Measurements from ENCODE around the gene CTNND2.

CTNND2 gene

DNA sequence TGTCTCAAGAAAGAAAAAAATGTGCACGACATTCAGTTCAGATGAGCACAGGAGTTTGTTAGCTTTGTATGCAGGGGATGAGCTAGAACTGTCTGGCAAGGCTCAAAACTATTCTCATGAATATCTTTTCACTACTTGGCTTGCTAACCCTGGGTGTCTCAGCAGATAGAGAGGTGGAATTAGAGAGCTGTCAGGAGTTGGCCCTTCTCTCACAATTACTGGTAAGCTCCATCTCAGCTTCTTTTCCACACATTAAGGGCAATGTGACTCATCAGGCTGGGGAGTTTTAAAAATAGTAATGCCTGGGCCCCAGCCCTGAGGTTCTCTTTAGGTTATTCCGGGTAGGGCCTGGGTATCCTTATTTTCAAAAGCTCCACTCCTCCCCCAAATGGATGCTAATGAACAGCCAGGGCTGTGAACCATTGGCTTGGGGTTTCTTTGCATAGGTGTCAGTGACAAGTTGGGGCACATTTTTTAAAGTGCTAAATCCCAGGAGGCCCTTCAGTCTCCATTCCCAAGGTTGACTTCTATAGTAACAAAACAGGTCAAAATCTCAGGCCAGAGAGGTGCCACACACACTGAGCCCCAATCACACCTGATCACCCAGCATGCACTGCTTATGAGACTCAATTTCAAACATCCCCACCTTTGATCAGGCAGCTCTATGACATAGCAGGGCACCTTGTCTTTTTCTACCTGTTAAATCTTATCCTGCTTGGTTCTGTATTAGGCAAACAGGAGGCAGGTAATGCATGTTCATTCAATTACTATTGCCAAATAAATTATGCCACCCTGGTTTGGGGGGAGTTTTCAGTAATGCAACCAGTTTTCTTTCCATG is 903.5 kb downstream of the CTNND2 start:
- H2BK5ac ChIP-seq (ENCODE audit: low read depth, low read length, poor library complexity) = no peak overlapping the region
- no peak overlapping the region for H3K4me2 ChIP-seq (ENCODE audit: low read length)
- no peak overlapping the region for H3K23ac ChIP-seq (ENCODE audit: low read length)
- no peaks in the 10 kb centered on the region for H3K79me1 ChIP-seq (ENCODE audit: low read length)
- H2AK5ac ChIP-seq (ENCODE audit: low read length) = no peak overlapping the region
- H3K9ac ChIP-seq (ENCODE audit: low read length) = no peak overlapping the region
- H3K4me3 ChIP-seq (ENCODE audit: low read depth, low read length) = no peak overlapping the region
- H2BK12ac ChIP-seq (ENCODE audit: low read length) = no peak overlapping the region
- no peak for DNase-seq
- no peak overlapping the region for H4K8ac ChIP-seq (ENCODE audit: low read depth, low read length)
- no peak overlapping the region for H3K4ac ChIP-seq (ENCODE audit: low read depth, low read length)
- no peak overlapping the region for H2BK120ac ChIP-seq (ENCODE audit: insufficient read depth, low read length, poor library complexity)
- H3K27me3 ChIP-seq (ENCODE audit: insufficient read depth, low read length) = no peaks in the 10 kb centered on the region
- no peak overlapping the region for H4K91ac ChIP-seq (ENCODE audit: low read depth, low read length)
- H3K14ac ChIP-seq (ENCODE audit: low read length) = no peak overlapping the region
- no peak overlapping the region for H4K12ac ChIP-seq (ENCODE audit: low read depth, low read length)
- H3K36me3 ChIP-seq (ENCODE audit: control insufficient read depth in 1 of 2, insufficient read depth in 2 of 2, low read length in 2 of 2) = no peaks in the 10 kb centered on the region
- no CpG with 5 or more reads among the region's 2 CpGs for WGBS (ENCODE audit: extremely low coverage, insufficient coverage, insufficient read length)
- H3K9me3 ChIP-seq (ENCODE audit: insufficient read depth, low read depth, low read length) = no peaks in the 10 kb centered on the region
- H3K18ac ChIP-seq (ENCODE audit: low read length) = no peak overlapping the region
- no peaks in the 10 kb centered on the region for H3K79me2 ChIP-seq (ENCODE audit: control insufficient read depth, insufficient read depth, low read length, poor library complexity)
- no peak overlapping the region for H3K27ac ChIP-seq (ENCODE audit: low read depth, low read length)
- no peaks in the 10 kb centered on the region for H3K4me1 ChIP-seq (ENCODE audit: control insufficient read depth in 1 of 2, insufficient read depth in 2 of 2, low read length in 2 of 2)
- no peak overlapping the region for H2AFZ ChIP-seq (ENCODE audit: insufficient read depth, low read length, poor library complexity)

DNA sequence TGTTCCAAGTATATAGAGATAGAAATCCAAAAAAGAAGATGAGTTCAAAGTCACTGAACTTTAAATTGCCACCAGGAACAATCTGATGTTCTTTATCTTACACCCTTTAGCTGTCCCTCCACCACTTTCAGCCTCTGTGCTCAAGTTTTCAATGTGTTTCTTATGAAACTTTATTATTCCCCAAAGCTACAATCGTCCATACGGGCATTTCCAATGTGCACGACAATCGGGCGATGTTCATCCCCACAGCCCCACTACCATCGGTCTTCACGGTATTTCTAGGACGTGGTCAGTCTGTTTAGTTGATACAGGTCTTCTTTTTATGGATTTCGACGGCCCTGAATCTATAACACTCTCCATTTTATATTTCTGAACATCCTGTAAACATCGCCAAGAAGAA is 904.5 kb downstream of the CTNND2 start:
- H2BK5ac ChIP-seq (ENCODE audit: low read depth, low read length, poor library complexity) = no peak overlapping the region
- H2BK12ac ChIP-seq (ENCODE audit: low read length) = no peak overlapping the region
- H3K4me3 ChIP-seq (ENCODE audit: low read depth, low read length) = no peak overlapping the region
- H3K4me2 ChIP-seq (ENCODE audit: low read length) = no peak overlapping the region
- no peak overlapping the region for H4K8ac ChIP-seq (ENCODE audit: low read depth, low read length)
- no peak overlapping the region for H4K12ac ChIP-seq (ENCODE audit: low read depth, low read length)
- no peaks in the 10 kb centered on the region for H3K27me3 ChIP-seq (ENCODE audit: insufficient read depth, low read length)
- H3K23ac ChIP-seq (ENCODE audit: low read length) = no peak overlapping the region
- no peak overlapping the region for H2AFZ ChIP-seq (ENCODE audit: insufficient read depth, low read length, poor library complexity)
- no peak overlapping the region for H3K18ac ChIP-seq (ENCODE audit: low read length)
- H2AK5ac ChIP-seq (ENCODE audit: low read length) = no peak overlapping the region
- no peak overlapping the region for H4K91ac ChIP-seq (ENCODE audit: low read depth, low read length)
- no CpG with 5 or more reads among the region's 11 CpGs for WGBS (ENCODE audit: extremely low coverage, insufficient coverage, insufficient read length)
- H3K14ac ChIP-seq (ENCODE audit: low read length) = no peak overlapping the region
- DNase-seq = no peak
- no peak overlapping the region for H3K9ac ChIP-seq (ENCODE audit: low read length)
- no peak overlapping the region for H3K4ac ChIP-seq (ENCODE audit: low read depth, low read length)
- no peaks in the 10 kb centered on the region for H3K4me1 ChIP-seq (ENCODE audit: control insufficient read depth in 1 of 2, insufficient read depth in 2 of 2, low read length in 2 of 2)
- no peak overlapping the region for H3K27ac ChIP-seq (ENCODE audit: low read depth, low read length)
- no peak overlapping the region for H2BK120ac ChIP-seq (ENCODE audit: insufficient read depth, low read length, poor library complexity)
- H3K79me1 ChIP-seq (ENCODE audit: low read length) = no peaks in the 10 kb centered on the region
- H3K36me3 ChIP-seq (ENCODE audit: control insufficient read depth in 1 of 2, insufficient read depth in 2 of 2, low read length in 2 of 2) = no peaks in the 10 kb centered on the region
- no peaks in the 10 kb centered on the region for H3K79me2 ChIP-seq (ENCODE audit: control insufficient read depth, insufficient read depth, low read length, poor library complexity)
- H3K9me3 ChIP-seq (ENCODE audit: insufficient read depth, low read depth, low read length) = no peaks in the 10 kb centered on the region

DNA sequence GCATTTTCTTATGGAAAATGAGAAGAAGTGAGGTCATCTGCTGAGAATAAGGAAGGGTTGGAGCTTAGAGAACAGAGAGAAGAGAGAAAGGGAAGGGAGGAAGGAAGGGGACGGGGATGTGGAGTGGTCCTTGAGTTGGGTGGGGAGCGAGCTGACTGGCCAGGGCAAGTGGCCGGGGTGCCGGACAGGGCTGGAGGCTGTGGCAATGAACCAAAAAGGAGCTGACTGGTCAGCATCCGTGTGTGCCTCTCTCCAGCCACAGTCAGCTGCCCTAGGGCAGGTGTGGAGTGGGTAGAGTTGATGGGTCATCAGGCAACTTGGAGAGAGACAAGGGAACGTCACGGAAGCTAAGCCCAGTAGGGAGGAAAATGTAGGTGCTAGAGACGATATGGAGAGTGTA is 908.4 kb downstream of the CTNND2 start:
- Histone ChIP-seq H4K8ac (ENCODE audit: low read depth, low read length) (no peak overlapping the region), H4K91ac (ENCODE audit: low read depth, low read length) (no peak overlapping the region), H3K79me2 (ENCODE audit: control insufficient read depth, insufficient read depth, low read length, poor library complexity) (no peaks in the 10 kb centered on the region), H3K36me3 (ENCODE audit: control insufficient read depth in 1 of 2, insufficient read depth in 2 of 2, low read length in 2 of 2) (no peaks in the 10 kb centered on the region), H2BK120ac (ENCODE audit: insufficient read depth, low read length, poor library complexity) (no peak overlapping the region), H2BK12ac (ENCODE audit: low read length) (no peak overlapping the region), H3K79me1 (ENCODE audit: low read length) (no peaks in the 10 kb centered on the region), H3K4ac (ENCODE audit: low read depth, low read length) (no peak overlapping the region), H3K9ac (ENCODE audit: low read length) (no peak overlapping the region), H3K23ac (ENCODE audit: low read length) (no peak overlapping the region), H2AFZ (ENCODE audit: insufficient read depth, low read length, poor library complexity) (no peak overlapping the region), H4K12ac (ENCODE audit: low read depth, low read length) (no peak overlapping the region), H3K18ac (ENCODE audit: low read length) (no peak overlapping the region), H3K4me2 (ENCODE audit: low read length) (no peak overlapping the region), H3K27me3 (ENCODE audit: insufficient read depth, low read length) (no peaks in the 10 kb centered on the region), H3K27ac (ENCODE audit: low read depth, low read length) (no peak overlapping the region), H3K9me3 (ENCODE audit: insufficient read depth, low read depth, low read length) (no peaks in the 10 kb centered on the region), H3K14ac (ENCODE audit: low read length) (no peak overlapping the region), H3K4me3 (ENCODE audit: low read depth, low read length) (no peak overlapping the region), H2BK5ac (ENCODE audit: low read depth, low read length, poor library complexity) (no peak overlapping the region), H3K4me1 (ENCODE audit: control insufficient read depth in 1 of 2, insufficient read depth in 2 of 2, low read length in 2 of 2) (no peaks in the 10 kb centered on the region), H2AK5ac (ENCODE audit: low read length) (no peak overlapping the region)
- 100% methylated on average over 1 of the region's 8 CpGs for WGBS (ENCODE audit: extremely low coverage, insufficient coverage, insufficient read length)
- DNase-seq = no peak

DNA sequence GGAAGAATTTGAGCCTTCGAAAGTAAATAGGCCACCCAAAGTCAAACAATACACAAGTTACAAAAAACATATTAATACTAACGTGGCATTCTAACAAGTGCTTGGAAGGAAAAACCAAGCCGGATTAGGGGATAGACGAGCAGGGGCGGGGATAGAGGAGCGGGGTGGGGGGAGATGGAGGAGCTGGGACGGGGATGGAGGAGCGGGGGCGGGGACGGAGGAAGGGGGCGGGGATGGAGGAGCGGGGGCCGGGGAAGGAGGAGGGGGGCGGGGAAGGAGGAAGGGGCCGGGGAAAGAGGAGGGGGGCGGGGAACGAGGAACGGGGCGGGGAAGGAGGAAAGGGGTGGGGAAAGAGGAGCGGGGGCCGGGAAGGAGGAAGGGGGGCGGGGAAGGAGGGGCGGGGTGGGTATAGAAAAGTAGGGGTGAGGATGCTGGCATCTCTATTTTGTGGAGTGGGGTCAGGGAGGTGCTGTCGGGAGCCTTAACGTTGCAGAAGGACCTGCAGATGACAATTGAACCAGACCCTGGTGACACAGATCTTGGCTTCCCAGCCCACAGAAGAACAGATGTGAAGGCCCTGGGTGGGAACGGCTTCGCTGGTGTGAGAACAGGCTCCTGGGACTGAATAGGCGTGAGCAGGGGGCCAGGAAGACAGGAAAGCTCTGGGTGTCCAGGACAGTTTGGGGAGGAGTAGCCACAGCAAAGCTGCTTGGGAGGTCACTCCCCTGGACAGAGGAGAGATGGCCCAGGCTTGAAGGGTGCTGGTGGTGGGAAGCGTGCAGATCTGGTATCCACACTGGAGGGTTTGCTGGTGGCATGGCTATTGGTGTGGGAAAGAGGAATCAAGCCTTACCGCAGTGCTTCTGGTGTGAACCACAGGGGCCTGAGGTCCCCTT is 909.9 kb downstream of the CTNND2 start:
- no peak for DNase-seq
- Histone ChIP-seq H3K4me1 (ENCODE audit: control insufficient read depth in 1 of 2, insufficient read depth in 2 of 2, low read length in 2 of 2) (no peaks in the 10 kb centered on the region), H4K91ac (ENCODE audit: low read depth, low read length) (no peak overlapping the region), H3K4me3 (ENCODE audit: low read depth, low read length) (peak overlapping the region; percentile 44), H3K9me3 (ENCODE audit: insufficient read depth, low read depth, low read length) (no peaks in the 10 kb centered on the region), H2BK5ac (ENCODE audit: low read depth, low read length, poor library complexity) (no peak overlapping the region), H3K79me1 (ENCODE audit: low read length) (no peaks in the 10 kb centered on the region), H2BK12ac (ENCODE audit: low read length) (no peak overlapping the region), H2AK5ac (ENCODE audit: low read length) (no peak overlapping the region), H3K27me3 (ENCODE audit: insufficient read depth, low read length) (no peaks in the 10 kb centered on the region), H3K79me2 (ENCODE audit: control insufficient read depth, insufficient read depth, low read length, poor library complexity) (no peaks in the 10 kb centered on the region), H2BK120ac (ENCODE audit: insufficient read depth, low read length, poor library complexity) (no peak overlapping the region), H2AFZ (ENCODE audit: insufficient read depth, low read length, poor library complexity) (no peak overlapping the region), H3K18ac (ENCODE audit: low read length) (no peak overlapping the region), H4K8ac (ENCODE audit: low read depth, low read length) (no peak overlapping the region), H3K9ac (ENCODE audit: low read length) (no peak overlapping the region), H3K36me3 (ENCODE audit: control insufficient read depth in 1 of 2, insufficient read depth in 2 of 2, low read length in 2 of 2) (no peaks in the 10 kb centered on the region), H4K12ac (ENCODE audit: low read depth, low read length) (no peak overlapping the region), H3K23ac (ENCODE audit: low read length) (no peak overlapping the region), H3K4me2 (ENCODE audit: low read length) (no peak overlapping the region), H3K27ac (ENCODE audit: low read depth, low read length) (no peak overlapping the region), H3K4ac (ENCODE audit: low read depth, low read length) (no peak overlapping the region), H3K14ac (ENCODE audit: low read length) (no peak overlapping the region)
- WGBS (ENCODE audit: extremely low coverage, insufficient coverage, insufficient read length) = no CpG with 5 or more reads among the region's 30 CpGs
